Measurements from ENCODE around the gene MLLT3. TPM values are rescaled to one million over a fixed set of nuclear protein-coding genes. Genes with fewer than 3 reads are reported as not detected.

The MLLT3 gene
- total and polyA plus RNA-seq, 2 of the 8 experiments (the other 6 are each of a cell fraction or from before 2014, with no cell fraction given): 5.9 to 9.6 TPM

GRCh38 chr9:20594608-20595007, 27.7 kb downstream of the MLLT3 start:
- no peaks in the 10 kb centered on the region for H3K9me3 ChIP-seq (ENCODE audit: insufficient read depth in 2 of 2, low read depth in 1 of 2, low read length in 1 of 2)
- no peaks in the 10 kb centered on the region for H3K79me1 ChIP-seq (ENCODE audit: low read depth, low read length)
- no peak overlapping the region for H2BK15ac ChIP-seq (ENCODE audit: low read length)
- FAIRE-seq (no peak), DNase-seq (ENCODE audit: low read depth in 1 of 2, low spot score in 2 of 2) (no peak)
- POLR2A ChIA-PET (ENCODE audit: partially characterized antibody): interaction anchor here (0.7 kb wide), 1 partner anchor 715 kb away, joined by 3 read pairs; no protein-coding TSS in a partner anchor
- no peaks in the 10 kb centered on the region for H3K36me3 ChIP-seq (ENCODE audit: control insufficient read depth in 2 of 4, insufficient read depth in 4 of 4, low read length in 3 of 4)
- H3K56ac ChIP-seq (replicated peaks; ENCODE audit: insufficient read length, low read depth, low read length): no peak overlapping the region
- WGBS, 2 experiments (ENCODE audit: extremely low coverage in 1 of 2, insufficient coverage in 1 of 2, insufficient read length in 1 of 2, insufficient replicate concordance in 2 of 2, low coverage in 1 of 2, low lambda C conversion rate in 2 of 2, missing lambda C conversion rate in 1 of 2): 84% methylated on average over 3 of the region's 3 CpGs; no CpG with 5 or more reads in 1 of the 2 experiments
- no peak overlapping the region for H3K4me3 ChIP-seq (ENCODE audit: extremely low read depth in 1 of 4, insufficient read depth in 2 of 4, low read depth in 3 of 4, low read length in 4 of 4)
- no peak overlapping the region for H2BK12ac ChIP-seq (ENCODE audit: low read depth, low read length)
- no peak overlapping the region for H3K23ac ChIP-seq (ENCODE audit: insufficient read length)
- H2AK5ac ChIP-seq (ENCODE audit: low read depth, low read length): no peak overlapping the region
- no peak overlapping the region for H4K5ac ChIP-seq (ENCODE audit: insufficient read length, low read depth, low read length)
- no peaks in the 10 kb centered on the region for H3K27me3 ChIP-seq (replicated peaks in 1 of 4; ENCODE audit: control insufficient read depth in 3 of 4, extremely low read depth in 1 of 4, insufficient read depth in 3 of 4, low read length in 3 of 4)
- no peak overlapping the region for H3K4me2 ChIP-seq (ENCODE audit: insufficient read depth in 1 of 2, low read depth in 2 of 2, low read length in 2 of 2)
- H3K9ac ChIP-seq (replicated peaks in 1 of 4; ENCODE audit: extremely low read depth in 1 of 4, low read depth in 3 of 4, low read length in 3 of 4): no peak overlapping the region
- CTCF ChIA-PET (ENCODE audit: partially characterized antibody): interaction anchor here (1.0 kb wide), 1 partner anchor 23 kb away, joined by 3 read pairs; no protein-coding TSS in a partner anchor
- H3K23me2 ChIP-seq (ENCODE audit: low read depth, low read length): no peaks in the 10 kb centered on the region
- H4K91ac ChIP-seq (replicated peaks; ENCODE audit: insufficient read length, low read length): no peak overlapping the region
- H3K4ac ChIP-seq (replicated peaks; ENCODE audit: insufficient read length, low read depth, low read length): no peak overlapping the region
- no peak overlapping the region for H2BK5ac ChIP-seq (ENCODE audit: low read depth, low read length)
- H2AFZ ChIP-seq (ENCODE audit: low read length): no peak overlapping the region
- no peak overlapping the region for H3K18ac ChIP-seq (ENCODE audit: extremely low read depth, low read length)
- no peak overlapping the region for H2BK120ac ChIP-seq (replicated peaks; ENCODE audit: low read depth, low read length)
- no peak overlapping the region for H2BK20ac ChIP-seq (ENCODE audit: low read length)
- no peak overlapping the region for H4K8ac ChIP-seq (ENCODE audit: extremely low read depth, insufficient read depth, low read length)
- H4K20me1 ChIP-seq (replicated peaks in 1 of 2; ENCODE audit: control insufficient read depth in 1 of 2, insufficient read depth in 2 of 2, low read length in 2 of 2): no peaks in the 10 kb centered on the region
- no peak overlapping the region for H3K27ac ChIP-seq (ENCODE audit: low read depth, low read length)
- H3K79me2 ChIP-seq (ENCODE audit: control insufficient read depth in 1 of 2, insufficient read depth in 2 of 2, low read length in 2 of 2): no peaks in the 10 kb centered on the region
- TF ChIP-seq GABPA (IDR thresholded peaks at IDR 0.05; ENCODE audit: borderline replicate concordance, insufficient read depth, low read length) (no peak), NRF1 (IDR thresholded peaks at IDR 0.05; ENCODE audit: low read depth, low read length) (no peak), CBX8 (IDR thresholded peaks at IDR 0.05; ENCODE audit: borderline replicate concordance, low read depth, low read length) (no peak), YY1 (IDR thresholded peaks at IDR 0.05; ENCODE audit: low read depth, low read length) (no peak), USF2 (IDR thresholded peaks at IDR 0.05; ENCODE audit: low read length) (no peak)
- H3K14ac ChIP-seq (ENCODE audit: insufficient read length): no peak overlapping the region
- H3K4me1 ChIP-seq (replicated peaks in 1 of 4; ENCODE audit: control insufficient read depth in 3 of 4, insufficient read depth in 4 of 4, low read length in 3 of 4): peaks cover 0 to 3% (median 0%) of the 10 kb centered on the region in 4 experiments; a peak in 1 of 7 replicates

Data from H1 (cell line).